Endothelial cell (in vitro differentiated cells): Measurements from ENCODE around the gene SLC44A4. TPM values are rescaled to one million over a fixed set of nuclear protein-coding genes. Genes with fewer than 3 reads are reported as not detected.

Source experiments
- DNase-seq: peaks from one replicate; pipeline ENCODE4 v3.0.0; 2021; ENCODE audit warnings: low spot score
- H3K27ac Mint-ChIP-seq: one replicate; pipeline ENCODE4 v1.8.0; 2021; ENCODE audit warnings: mixed read lengths, inconsistent platforms; ENCODE audit not compliant: unreplicated experiment
- H3K27me3 Mint-ChIP-seq: one replicate; pipeline ENCODE4 v1.8.0; 2021; ENCODE audit warnings: mild to moderate bottlenecking, moderate library complexity, mixed read lengths, inconsistent platforms; ENCODE audit not compliant: unreplicated experiment
- H3K36me3 Mint-ChIP-seq: one replicate; pipeline ENCODE4 v1.8.0; 2021; ENCODE audit warnings: mild to moderate bottlenecking, low read depth, mixed read lengths, inconsistent platforms; ENCODE audit not compliant: unreplicated experiment
- H3K4me1 Mint-ChIP-seq: one replicate; pipeline ENCODE4 v1.8.0; 2021; ENCODE audit warnings: mild to moderate bottlenecking, mixed read lengths, inconsistent platforms; ENCODE audit not compliant: unreplicated experiment
- H3K4me3 Mint-ChIP-seq: one replicate; pipeline ENCODE4 v1.8.0; 2021; ENCODE audit warnings: mild to moderate bottlenecking, mixed read lengths, inconsistent platforms; ENCODE audit not compliant: unreplicated experiment
- H3K9me3 Mint-ChIP-seq: one replicate; pipeline ENCODE4 v1.8.0; 2021; ENCODE audit warnings: mixed read lengths, inconsistent platforms; ENCODE audit not compliant: unreplicated experiment
- total RNA-seq: library from RNA; stranded (reverse); fragmentation: NEBNext Ultra II Directional; extraction: Animal tissue kit (Norgen Biotek cat#: 25700); gene quantifications from one replicate; pipeline ENCODE4 v1.2.1, GENCODE V29; 2021; ENCODE audit not compliant: unreplicated experiment
- TF ChIP-seq, protein P1 (sequence below): fragments of 200-600 bp; sonication (generic); IDR thresholded peaks from one replicate; pipeline ENCODE4 v1.5.0; 2021; ENCODE audit warnings: antibody characterized with exemption; ENCODE audit not compliant: unreplicated experiment

SLC44A4 gene
- total RNA-seq, 1 donor from 2014 or later = 1.6 TPM

DNA sequence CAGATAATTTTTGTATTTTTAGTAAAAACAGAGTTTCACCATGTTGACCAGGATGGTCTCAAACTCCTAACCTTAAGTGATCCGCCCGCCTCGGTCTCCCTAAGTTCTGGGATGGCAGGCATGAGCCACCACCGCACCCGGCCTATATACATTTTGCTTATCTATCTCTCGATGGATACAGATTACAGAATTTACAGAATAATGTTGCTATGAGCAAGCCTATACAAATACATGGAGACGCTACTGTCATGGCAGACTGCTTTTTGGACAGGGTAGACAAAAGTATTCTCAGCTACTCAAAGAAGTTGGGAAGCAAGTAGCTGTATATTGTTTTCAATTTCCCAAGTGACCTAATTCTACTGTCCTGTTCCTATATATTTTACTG, 65.3 kb downstream of the SLC44A4 start:
- TF ChIP-seq, protein P1, sequence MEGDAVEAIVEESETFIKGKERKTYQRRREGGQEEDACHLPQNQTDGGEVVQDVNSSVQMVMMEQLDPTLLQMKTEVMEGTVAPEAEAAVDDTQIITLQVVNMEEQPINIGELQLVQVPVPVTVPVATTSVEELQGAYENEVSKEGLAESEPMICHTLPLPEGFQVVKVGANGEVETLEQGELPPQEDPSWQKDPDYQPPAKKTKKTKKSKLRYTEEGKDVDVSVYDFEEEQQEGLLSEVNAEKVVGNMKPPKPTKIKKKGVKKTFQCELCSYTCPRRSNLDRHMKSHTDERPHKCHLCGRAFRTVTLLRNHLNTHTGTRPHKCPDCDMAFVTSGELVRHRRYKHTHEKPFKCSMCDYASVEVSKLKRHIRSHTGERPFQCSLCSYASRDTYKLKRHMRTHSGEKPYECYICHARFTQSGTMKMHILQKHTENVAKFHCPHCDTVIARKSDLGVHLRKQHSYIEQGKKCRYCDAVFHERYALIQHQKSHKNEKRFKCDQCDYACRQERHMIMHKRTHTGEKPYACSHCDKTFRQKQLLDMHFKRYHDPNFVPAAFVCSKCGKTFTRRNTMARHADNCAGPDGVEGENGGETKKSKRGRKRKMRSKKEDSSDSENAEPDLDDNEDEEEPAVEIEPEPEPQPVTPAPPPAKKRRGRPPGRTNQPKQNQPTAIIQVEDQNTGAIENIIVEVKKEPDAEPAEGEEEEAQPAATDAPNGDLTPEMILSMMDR = no peak
- H3K27me3 Mint-ChIP-seq = peaks cover 11% of the 10 kb centered on the region
- no peak for DNase-seq
- no peak overlapping the region for H3K27ac Mint-ChIP-seq
- no peaks in the 10 kb centered on the region for H3K9me3 Mint-ChIP-seq
- H3K4me1 Mint-ChIP-seq = peaks cover 18% of the 10 kb centered on the region
- H3K36me3 Mint-ChIP-seq = no peaks in the 10 kb centered on the region
- H3K4me3 Mint-ChIP-seq = no peak overlapping the region

Other genes starting within 250 kb of the SLC44A4 start
- gene BAG6, start 226.3 kb downstream of the SLC44A4 start, total RNA-seq = 312 TPM
- gene APOM, start 223.1 kb downstream of the SLC44A4 start, total RNA-seq = 0.92 TPM
- 13.1 TPM for gene C6orf47, start 218.2 kb downstream of the SLC44A4 start, total RNA-seq
- gene GPANK1, start 214.0 kb downstream of the SLC44A4 start, total RNA-seq = 8.9 TPM
- 164 TPM for gene CSNK2B, start 212.9 kb downstream of the SLC44A4 start, total RNA-seq
- gene LY6G5B, start 209.0 kb downstream of the SLC44A4 start, total RNA-seq = 16.3 TPM
- 22.0 TPM for gene LY6G5C, start 197.9 kb downstream of the SLC44A4 start, total RNA-seq
- gene ABHD16A, start 175.7 kb downstream of the SLC44A4 start, total RNA-seq = 54.7 TPM
- gene LY6G6F, start 172.1 kb downstream of the SLC44A4 start, total RNA-seq = not detected
- not detected for gene LY6G6D, start 163.6 kb downstream of the SLC44A4 start, total RNA-seq
- 0.28 TPM for gene LY6G6C, start 157.3 kb downstream of the SLC44A4 start, total RNA-seq
- not detected for gene MPIG6B, start 155.6 kb downstream of the SLC44A4 start, total RNA-seq
- 145 TPM for gene DDAH2, start 149.7 kb downstream of the SLC44A4 start, total RNA-seq
- gene CLIC1, start 142.5 kb downstream of the SLC44A4 start, total RNA-seq = 420 TPM
- 16.1 TPM for gene MSH5, start 139.0 kb downstream of the SLC44A4 start, total RNA-seq
- gene SAPCD1, start 116.3 kb downstream of the SLC44A4 start, total RNA-seq = 2.4 TPM
- 0.74 TPM for gene VWA7, start 101.7 kb downstream of the SLC44A4 start, total RNA-seq
- 53.0 TPM for gene VARS1, start 83.2 kb downstream of the SLC44A4 start, total RNA-seq
- gene LSM2, start 72.0 kb downstream of the SLC44A4 start, total RNA-seq = 57.1 TPM
- 0.82 TPM for gene HSPA1L, start 63.7 kb downstream of the SLC44A4 start, total RNA-seq
- gene HSPA1A, start 63.5 kb downstream of the SLC44A4 start, total RNA-seq = 27.2 TPM
- gene HSPA1B, start 51.3 kb downstream of the SLC44A4 start, total RNA-seq = 19.8 TPM
- gene NEU1, start 16.2 kb downstream of the SLC44A4 start, total RNA-seq = 31.9 TPM
- gene EHMT2, start 18.7 kb upstream of the SLC44A4 start, total RNA-seq = 53.4 TPM
- gene ZBTB12, start 23.1 kb upstream of the SLC44A4 start, total RNA-seq = 9.0 TPM
- 0.82 TPM for gene C2, start 48.7 kb upstream of the SLC44A4 start, total RNA-seq
- gene CFB, start 67.1 kb upstream of the SLC44A4 start, total RNA-seq = not detected
- gene NELFE, start 80.0 kb upstream of the SLC44A4 start, total RNA-seq = 47.8 TPM
- gene SKIC2, start 80.2 kb upstream of the SLC44A4 start, total RNA-seq = 63.4 TPM
- 12.6 TPM for gene DXO, start 93.1 kb upstream of the SLC44A4 start, total RNA-seq
- gene C4A, start 103.1 kb upstream of the SLC44A4 start, total RNA-seq = 6.1 TPM
- gene C4B, start 135.8 kb upstream of the SLC44A4 start, total RNA-seq = 4.6 TPM
- 0.44 TPM for gene CYP21A2, start 159.4 kb upstream of the SLC44A4 start, total RNA-seq
- 7.5 TPM for gene TNXB, start 230.3 kb upstream of the SLC44A4 start, total RNA-seq
- gene ATF6B, start 249.2 kb upstream of the SLC44A4 start, total RNA-seq = 72.9 TPM